ENCODE results near the gene MROH2B. TPM values are rescaled to one million over a fixed set of nuclear protein-coding genes. Genes with fewer than 3 reads are reported as not detected.

MROH2B gene
- total and polyA plus RNA-seq, 2 of the 13 experiments (the other 11 are each of a cell fraction or from before 2014, with no cell fraction given), result not detected

DNA sequence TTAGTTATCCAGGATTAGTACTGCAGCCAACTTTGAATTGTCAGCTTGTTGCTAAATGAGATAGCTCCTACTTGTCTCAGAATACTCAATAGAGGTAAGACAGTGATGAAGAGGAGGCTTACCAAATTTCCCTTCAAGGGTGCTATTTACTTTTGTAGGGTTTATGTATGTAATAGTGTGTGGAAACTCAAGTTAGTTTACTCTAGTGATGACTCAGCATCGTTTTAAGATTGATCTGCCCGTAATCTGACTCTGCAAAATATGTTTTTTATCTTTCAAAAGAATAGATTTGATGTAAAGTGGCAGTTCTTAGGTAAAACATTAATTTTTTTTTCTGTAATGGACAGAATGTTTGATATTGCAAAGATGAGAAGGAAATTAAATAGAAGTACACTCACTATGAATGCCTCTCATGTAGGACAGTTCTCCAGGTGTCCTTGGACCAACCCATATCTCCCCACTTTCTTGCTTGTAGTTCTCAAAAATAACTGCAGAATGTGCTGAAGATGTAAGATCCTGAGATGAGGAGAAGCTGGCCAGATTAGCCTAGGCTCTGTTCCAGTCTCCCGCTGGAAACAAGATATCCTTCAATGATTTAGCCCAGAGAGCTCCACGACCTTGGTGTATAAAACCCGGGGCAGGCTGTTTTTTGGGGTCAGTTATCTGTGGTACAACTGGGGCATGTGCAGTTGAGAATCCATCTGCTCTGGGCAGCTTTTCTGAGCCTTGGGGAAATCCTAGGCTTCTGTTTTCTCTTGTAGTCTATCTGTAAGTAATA is 24.4 kb upstream of the MROH2B start:
- no peak overlapping the region for H3K9ac ChIP-seq (ENCODE audit: insufficient read depth, low read depth, low read length)
- TF ChIP-seq MAFK (conservative IDR thresholded peaks at IDR 0.05 in 1 of 2, IDR thresholded peaks at IDR 0.05 in 1 of 2; ENCODE audit: low read length in 2 of 2), result peak; percentile 88
- TF ChIP-seq, protein P1, sequence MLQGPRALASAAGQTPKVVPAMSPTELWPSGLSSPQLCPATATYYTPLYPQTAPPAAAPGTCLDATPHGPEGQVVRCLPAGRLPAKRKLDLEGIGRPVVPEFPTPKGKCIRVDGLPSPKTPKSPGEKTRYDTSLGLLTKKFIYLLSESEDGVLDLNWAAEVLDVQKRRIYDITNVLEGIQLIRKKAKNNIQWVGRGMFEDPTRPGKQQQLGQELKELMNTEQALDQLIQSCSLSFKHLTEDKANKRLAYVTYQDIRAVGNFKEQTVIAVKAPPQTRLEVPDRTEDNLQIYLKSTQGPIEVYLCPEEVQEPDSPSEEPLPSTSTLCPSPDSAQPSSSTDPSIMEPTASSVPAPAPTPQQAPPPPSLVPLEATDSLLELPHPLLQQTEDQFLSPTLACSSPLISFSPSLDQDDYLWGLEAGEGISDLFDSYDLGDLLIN (CRISPR knock-in tag; IDR thresholded peaks at IDR 0.05; ENCODE audit: borderline replicate concordance), result no peak
- TF ChIP-seq MAFF (IDR thresholded peaks at IDR 0.05; ENCODE audit: low read depth, low read length), result peak; percentile 91
- DNase-seq (ENCODE audit: low spot score) (no peak), ATAC-seq (no peak), FAIRE-seq (no peak)
- H3K27ac ChIP-seq (ENCODE audit: extremely low read length, insufficient read depth, low read length), result no peak overlapping the region
- WGBS (ENCODE audit: low lambda C conversion rate), result 29% methylated on average over 5 of the region's 5 CpGs
- CTCF ChIA-PET (ENCODE audit: low intra/inter-chr PET ratio, low total read pairs), result no interaction called here
- no TSS peak for BruUV-seq (replicated peaks)
- H3K4me3 ChIP-seq (replicated peaks in 1 of 3; ENCODE audit: insufficient read depth in 1 of 3, low read depth in 2 of 3, low read length in 3 of 3), result no peak overlapping the region
- no peaks in the 10 kb centered on the region for H3K79me2 ChIP-seq (ENCODE audit: insufficient read depth, low read length)
- H3K9me3 ChIP-seq (ENCODE audit: low read length), result no peaks in the 10 kb centered on the region
- H3K27me3 ChIP-seq (ENCODE audit: control insufficient read depth in 1 of 2, insufficient read depth in 2 of 2, low read length in 2 of 2), result no peaks in the 10 kb centered on the region
- H3K4me1 ChIP-seq (ENCODE audit: insufficient read depth, low read length), result 0 out of 2 replicates have a peak, but pooled peaks cover 6% of the 10 kb centered on the region
- no peaks in the 10 kb centered on the region for H3K36me3 ChIP-seq (replicated peaks in 1 of 2; ENCODE audit: control insufficient read depth in 1 of 2, insufficient read depth in 2 of 2, low read length in 2 of 2)
- POLR2A ChIA-PET, result no interaction called here
- H3K4me2 ChIP-seq (ENCODE audit: low read depth, low read length), result no peak overlapping the region
- intact Hi-C loops (cut with micrococcal nuclease; ENCODE audit: unreplicated experiment) (no loop called here), in situ Hi-C loops (cut with HindIII; ENCODE audit: extremely low pct_ligation_motif_present, low pct_unique_long_range_greater_than_20kb) (no loop called here)
- no peaks in the 10 kb centered on the region for H4K20me1 ChIP-seq (ENCODE audit: insufficient read depth, low read length)
- H2AFZ ChIP-seq (ENCODE audit: low read length), result no peak overlapping the region

DNA sequence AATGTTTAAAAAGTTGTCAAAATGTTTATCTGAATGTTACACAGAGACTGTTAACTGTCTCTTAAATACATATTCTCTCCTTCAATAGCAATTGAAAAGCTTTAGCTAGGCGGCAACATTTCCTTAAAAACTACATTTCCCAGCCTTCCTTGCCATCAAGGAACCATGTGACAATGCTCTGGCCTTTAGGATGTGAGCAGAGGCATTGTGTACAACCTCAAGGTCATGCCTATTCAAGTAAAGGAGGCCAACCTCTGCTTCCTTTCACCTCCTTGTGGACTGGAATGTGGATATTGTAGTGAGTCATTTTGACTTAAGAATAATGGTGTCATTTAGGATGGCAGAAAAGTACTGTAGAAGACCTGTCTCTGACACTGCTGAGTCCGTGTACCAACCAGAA is 23.7 kb upstream of the MROH2B start:
- H3K36me3 ChIP-seq (replicated peaks in 1 of 2; ENCODE audit: control insufficient read depth in 1 of 2, insufficient read depth in 2 of 2, low read length in 2 of 2), result no peaks in the 10 kb centered on the region
- no peak overlapping the region for H3K4me2 ChIP-seq (ENCODE audit: low read depth, low read length)
- in situ Hi-C loops (cut with HindIII; ENCODE audit: extremely low pct_ligation_motif_present, low pct_unique_long_range_greater_than_20kb), result no loop called here
- ChIA-PET POLR2A (no interaction called here), CTCF (ENCODE audit: low intra/inter-chr PET ratio, low total read pairs) (no interaction called here)
- peak; percentile 15 for DNase-seq (ENCODE audit: low spot score)
- no peak for FAIRE-seq
- no peaks in the 10 kb centered on the region for H3K27me3 ChIP-seq (ENCODE audit: control insufficient read depth in 1 of 2, insufficient read depth in 2 of 2, low read length in 2 of 2)
- H3K4me3 ChIP-seq (replicated peaks in 1 of 3; ENCODE audit: insufficient read depth in 1 of 3, low read depth in 2 of 3, low read length in 3 of 3), result no peak overlapping the region
- H2AFZ ChIP-seq (ENCODE audit: low read length), result no peak overlapping the region
- 0 out of 2 replicates have a peak, but pooled peaks cover 6% of the 10 kb centered on the region for H3K4me1 ChIP-seq (ENCODE audit: insufficient read depth, low read length)
- ATAC-seq, result no peak; the same call in 2 of the 3 replicates
- H3K9me3 ChIP-seq (ENCODE audit: low read length), result no peaks in the 10 kb centered on the region
- no peak overlapping the region for H3K27ac ChIP-seq (ENCODE audit: extremely low read length, insufficient read depth, low read length)
- no peaks in the 10 kb centered on the region for H4K20me1 ChIP-seq (ENCODE audit: insufficient read depth, low read length)
- intact Hi-C loops (cut with micrococcal nuclease; ENCODE audit: unreplicated experiment), result no loop called here
- no peak overlapping the region for H3K9ac ChIP-seq (ENCODE audit: insufficient read depth, low read depth, low read length)
- BruUV-seq (replicated peaks), result no TSS peak
- WGBS (ENCODE audit: low lambda C conversion rate), result 55% methylated on average over 2 of the region's 2 CpGs
- no peaks in the 10 kb centered on the region for H3K79me2 ChIP-seq (ENCODE audit: insufficient read depth, low read length)
- TF ChIP-seq ZNF543 (CRISPR knock-in tag; IDR thresholded peaks at IDR 0.05) (0 out of 2 replicates have a peak, but pooled peaks have one; percentile 29), ZNF20 (CRISPR knock-in tag; IDR thresholded peaks at IDR 0.05) (no peak), THAP11 (CRISPR knock-in tag; IDR thresholded peaks at IDR 0.05) (peak; percentile 96), ZNF557 (CRISPR knock-in tag; IDR thresholded peaks at IDR 0.05) (no peak), ZNF143 (CRISPR knock-in tag; IDR thresholded peaks at IDR 0.05) (peak; percentile 85), NFKB2 (CRISPR knock-in tag; IDR thresholded peaks at IDR 0.05; ENCODE audit: borderline replicate concordance) (no peak), USF2 (IDR thresholded peaks at IDR 0.05; ENCODE audit: low read depth, low read length) (no peak), USF2 (CRISPR knock-in tag; IDR thresholded peaks at IDR 0.05; ENCODE audit: borderline replicate concordance) (peak; percentile 32; the same call in 1 of the 2 replicates)
- TF ChIP-seq, protein P2, sequence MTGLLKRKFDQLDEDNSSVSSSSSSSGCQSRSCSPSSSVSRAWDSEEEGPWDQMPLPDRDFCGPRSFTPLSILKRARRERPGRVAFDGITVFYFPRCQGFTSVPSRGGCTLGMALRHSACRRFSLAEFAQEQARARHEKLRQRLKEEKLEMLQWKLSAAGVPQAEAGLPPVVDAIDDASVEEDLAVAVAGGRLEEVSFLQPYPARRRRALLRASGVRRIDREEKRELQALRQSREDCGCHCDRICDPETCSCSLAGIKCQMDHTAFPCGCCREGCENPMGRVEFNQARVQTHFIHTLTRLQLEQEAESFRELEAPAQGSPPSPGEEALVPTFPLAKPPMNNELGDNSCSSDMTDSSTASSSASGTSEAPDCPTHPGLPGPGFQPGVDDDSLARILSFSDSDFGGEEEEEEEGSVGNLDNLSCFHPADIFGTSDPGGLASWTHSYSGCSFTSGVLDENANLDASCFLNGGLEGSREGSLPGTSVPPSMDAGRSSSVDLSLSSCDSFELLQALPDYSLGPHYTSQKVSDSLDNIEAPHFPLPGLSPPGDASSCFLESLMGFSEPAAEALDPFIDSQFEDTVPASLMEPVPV (CRISPR knock-in tag; IDR thresholded peaks at IDR 0.05), result no peak

Measured in HepG2 (cell line).